ENCODE results near the gene MED25.

MED25 gene

DNA sequence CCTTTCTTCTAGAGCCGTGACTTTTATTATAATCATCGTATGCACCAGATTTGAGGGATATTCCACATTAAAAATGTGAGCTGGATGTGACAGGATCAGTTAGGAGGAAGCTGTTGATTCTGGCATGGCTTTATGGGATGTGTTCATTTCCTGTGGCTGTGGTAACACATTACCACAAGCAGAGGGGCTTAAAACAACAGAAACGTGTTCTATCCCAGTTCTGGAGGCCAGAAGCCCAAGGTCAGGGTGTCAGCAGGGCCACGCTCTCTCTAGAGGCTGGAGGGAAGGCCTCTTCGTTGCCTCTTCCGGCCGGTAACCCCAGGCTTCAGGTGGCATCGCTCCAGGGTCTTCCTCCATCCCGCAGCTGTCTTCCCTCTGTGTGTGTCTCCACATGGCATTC, 14.5 kb downstream of the MED25 start:
- no peak overlapping the region for H3K4me3 ChIP-seq (replicated peaks in 1 of 2; ENCODE audit: low read depth in 2 of 2, low read length in 2 of 2)
- DNase-seq (ENCODE audit: low read depth in 2 of 2), result no peak
- TF ChIP-seq, protein P1, sequence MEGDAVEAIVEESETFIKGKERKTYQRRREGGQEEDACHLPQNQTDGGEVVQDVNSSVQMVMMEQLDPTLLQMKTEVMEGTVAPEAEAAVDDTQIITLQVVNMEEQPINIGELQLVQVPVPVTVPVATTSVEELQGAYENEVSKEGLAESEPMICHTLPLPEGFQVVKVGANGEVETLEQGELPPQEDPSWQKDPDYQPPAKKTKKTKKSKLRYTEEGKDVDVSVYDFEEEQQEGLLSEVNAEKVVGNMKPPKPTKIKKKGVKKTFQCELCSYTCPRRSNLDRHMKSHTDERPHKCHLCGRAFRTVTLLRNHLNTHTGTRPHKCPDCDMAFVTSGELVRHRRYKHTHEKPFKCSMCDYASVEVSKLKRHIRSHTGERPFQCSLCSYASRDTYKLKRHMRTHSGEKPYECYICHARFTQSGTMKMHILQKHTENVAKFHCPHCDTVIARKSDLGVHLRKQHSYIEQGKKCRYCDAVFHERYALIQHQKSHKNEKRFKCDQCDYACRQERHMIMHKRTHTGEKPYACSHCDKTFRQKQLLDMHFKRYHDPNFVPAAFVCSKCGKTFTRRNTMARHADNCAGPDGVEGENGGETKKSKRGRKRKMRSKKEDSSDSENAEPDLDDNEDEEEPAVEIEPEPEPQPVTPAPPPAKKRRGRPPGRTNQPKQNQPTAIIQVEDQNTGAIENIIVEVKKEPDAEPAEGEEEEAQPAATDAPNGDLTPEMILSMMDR (IDR thresholded peaks at IDR 0.05; ENCODE audit: low read depth, low read length), result no peak

GRCh38 chr19:49833599-49833998, 15.5 kb downstream of the MED25 start:
- TF ChIP-seq, protein P1 (IDR thresholded peaks at IDR 0.05; ENCODE audit: low read depth, low read length), result no peak
- no peak overlapping the region for H3K4me3 ChIP-seq (replicated peaks in 1 of 2; ENCODE audit: low read depth in 2 of 2, low read length in 2 of 2)
- DNase-seq (ENCODE audit: low read depth in 2 of 2), result no peak

DNA sequence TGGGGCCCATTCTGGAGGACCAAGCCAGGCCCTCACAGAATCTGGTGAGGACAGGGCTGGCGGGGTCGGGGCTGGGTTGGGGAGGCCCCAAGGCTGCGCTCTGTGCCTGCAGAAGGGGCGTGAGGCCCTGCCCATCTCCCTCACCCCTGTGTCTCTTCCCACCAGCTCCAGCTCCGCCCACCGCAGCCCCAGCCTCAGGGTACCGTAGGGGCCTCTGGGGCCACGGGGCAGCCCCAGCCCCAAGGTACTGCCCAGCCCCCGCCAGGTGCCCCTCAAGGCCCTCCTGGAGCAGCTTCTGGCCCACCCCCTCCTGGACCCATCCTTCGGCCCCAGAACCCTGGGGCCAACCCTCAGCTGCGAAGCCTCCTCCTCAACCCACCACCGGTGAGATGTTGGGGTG, 17.5 kb downstream of the MED25 start:
- TF ChIP-seq, protein P1 (IDR thresholded peaks at IDR 0.05; ENCODE audit: low read depth, low read length), result no peak
- H3K4me3 ChIP-seq (replicated peaks in 1 of 2; ENCODE audit: low read depth in 2 of 2, low read length in 2 of 2), result no peak overlapping the region
- DNase-seq (ENCODE audit: low read depth in 2 of 2), result no peak

- no peak overlapping the region for H3K4me3 ChIP-seq (replicated peaks in 1 of 2; ENCODE audit: low read depth in 2 of 2, low read length in 2 of 2)
- TF ChIP-seq, protein P1 (IDR thresholded peaks at IDR 0.05; ENCODE audit: low read depth, low read length), result no peak
- DNase-seq (ENCODE audit: low read depth in 2 of 2), result no peak
These were observed 18.3 kb downstream of the MED25 start for GRCh38 chr19:49836176-49837008.

DNA sequence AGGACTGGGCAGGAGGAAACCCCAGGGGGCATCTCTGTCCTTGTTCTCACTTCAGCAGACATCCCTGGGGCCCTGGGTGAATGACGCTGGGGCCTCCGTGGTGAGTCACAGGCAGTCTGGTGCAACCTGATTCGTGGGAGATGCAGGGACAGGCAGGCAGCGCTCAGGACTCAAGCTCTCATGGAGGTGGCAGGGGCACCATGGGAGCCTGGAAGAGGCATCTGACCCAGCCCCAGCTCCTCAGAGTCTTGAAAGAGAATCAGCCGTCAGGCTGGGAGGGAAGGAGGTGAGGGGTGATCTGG, 18.9 kb downstream of the MED25 start:
- DNase-seq (ENCODE audit: low read depth in 2 of 2), result peak in 1 of 2 donors; percentile 50
- no peak overlapping the region for H3K4me3 ChIP-seq (replicated peaks in 1 of 2; ENCODE audit: low read depth in 2 of 2, low read length in 2 of 2)
- TF ChIP-seq, protein P1 (IDR thresholded peaks at IDR 0.05; ENCODE audit: low read depth, low read length), result no peak

DNA sequence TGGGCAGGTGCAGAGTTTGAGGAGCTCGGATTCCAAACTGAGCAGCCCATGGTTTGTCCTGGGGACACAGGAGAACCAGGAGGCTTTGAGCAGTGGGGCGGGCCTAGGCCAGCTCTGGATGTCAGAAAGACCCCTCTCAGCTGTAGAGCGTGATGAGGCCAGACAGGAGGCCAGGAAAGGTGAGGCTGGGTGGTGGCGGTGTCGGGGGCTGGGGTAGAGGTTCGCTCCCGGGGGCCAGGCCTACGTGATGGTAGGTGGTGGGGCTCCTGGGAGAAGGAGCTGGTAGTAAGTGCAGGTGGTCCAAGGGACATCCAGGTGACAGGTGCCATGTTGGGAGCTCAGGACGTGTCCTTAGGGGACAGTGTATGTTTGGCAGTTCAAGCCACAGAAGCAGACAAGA, 19.3 kb downstream of the MED25 start:
- DNase-seq (ENCODE audit: low read depth in 2 of 2), result no peak
- TF ChIP-seq, protein P1 (IDR thresholded peaks at IDR 0.05; ENCODE audit: low read depth, low read length), result no peak
- no peak overlapping the region for H3K4me3 ChIP-seq (replicated peaks in 1 of 2; ENCODE audit: low read depth in 2 of 2, low read length in 2 of 2)

All from cardiac fibroblast (primary cell).